Choroid plexus epithelial cell (primary cell): ENCODE data around the gene TTC23.

Source experiments
- DNase-seq: peaks from one replicate; pipeline ENCODE4 v3.0.0-alpha.2; 2010; ENCODE audit warnings: low read depth
- H3K4me3 ChIP-seq: 2 replicates; pipeline ENCODE4 v1.5.1; 2011; ENCODE audit warnings: low read depth, mild to moderate bottlenecking, control low read depth, low read length, moderate library complexity
- TF ChIP-seq, protein P1 (sequence below): conservative IDR thresholded peaks from 2 replicates; pipeline ENCODE4 v1.5.1; 2011; ENCODE audit warnings: low read depth, mild to moderate bottlenecking, control low read depth, inconsistent platforms, low read length, moderate library complexity

Gene TTC23

GRCh38 chr15:99213187-99213811 lies 36.1 kb downstream of the TTC23 start:
- no peak overlapping the region for H3K4me3 ChIP-seq
- peak; percentile 85 for DNase-seq
- TF ChIP-seq, protein P1, sequence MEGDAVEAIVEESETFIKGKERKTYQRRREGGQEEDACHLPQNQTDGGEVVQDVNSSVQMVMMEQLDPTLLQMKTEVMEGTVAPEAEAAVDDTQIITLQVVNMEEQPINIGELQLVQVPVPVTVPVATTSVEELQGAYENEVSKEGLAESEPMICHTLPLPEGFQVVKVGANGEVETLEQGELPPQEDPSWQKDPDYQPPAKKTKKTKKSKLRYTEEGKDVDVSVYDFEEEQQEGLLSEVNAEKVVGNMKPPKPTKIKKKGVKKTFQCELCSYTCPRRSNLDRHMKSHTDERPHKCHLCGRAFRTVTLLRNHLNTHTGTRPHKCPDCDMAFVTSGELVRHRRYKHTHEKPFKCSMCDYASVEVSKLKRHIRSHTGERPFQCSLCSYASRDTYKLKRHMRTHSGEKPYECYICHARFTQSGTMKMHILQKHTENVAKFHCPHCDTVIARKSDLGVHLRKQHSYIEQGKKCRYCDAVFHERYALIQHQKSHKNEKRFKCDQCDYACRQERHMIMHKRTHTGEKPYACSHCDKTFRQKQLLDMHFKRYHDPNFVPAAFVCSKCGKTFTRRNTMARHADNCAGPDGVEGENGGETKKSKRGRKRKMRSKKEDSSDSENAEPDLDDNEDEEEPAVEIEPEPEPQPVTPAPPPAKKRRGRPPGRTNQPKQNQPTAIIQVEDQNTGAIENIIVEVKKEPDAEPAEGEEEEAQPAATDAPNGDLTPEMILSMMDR, result peak; percentile 98

DNA sequence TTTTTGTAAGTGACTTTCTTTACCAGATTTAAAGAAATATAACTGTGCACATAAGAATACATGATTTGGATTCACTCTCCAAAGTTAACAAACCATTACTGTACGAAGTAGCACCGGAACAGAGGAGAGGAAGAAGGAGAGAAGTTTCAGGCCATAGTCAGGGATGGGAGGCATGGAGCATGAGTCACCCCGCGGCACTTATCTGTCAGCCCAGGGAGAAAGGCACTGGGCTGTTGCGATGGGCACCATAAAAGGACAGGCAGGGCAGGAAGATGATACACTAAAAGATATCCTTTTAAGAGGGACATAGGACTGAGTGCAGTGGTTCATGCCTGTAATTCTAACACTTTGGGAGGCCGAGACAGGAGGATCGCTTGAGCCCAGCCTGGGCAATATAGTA lies 37.0 kb downstream of the TTC23 start:
- DNase-seq, result peak; percentile 49
- TF ChIP-seq, protein P1, result no peak
- H3K4me3 ChIP-seq, result no peak overlapping the region

DNA sequence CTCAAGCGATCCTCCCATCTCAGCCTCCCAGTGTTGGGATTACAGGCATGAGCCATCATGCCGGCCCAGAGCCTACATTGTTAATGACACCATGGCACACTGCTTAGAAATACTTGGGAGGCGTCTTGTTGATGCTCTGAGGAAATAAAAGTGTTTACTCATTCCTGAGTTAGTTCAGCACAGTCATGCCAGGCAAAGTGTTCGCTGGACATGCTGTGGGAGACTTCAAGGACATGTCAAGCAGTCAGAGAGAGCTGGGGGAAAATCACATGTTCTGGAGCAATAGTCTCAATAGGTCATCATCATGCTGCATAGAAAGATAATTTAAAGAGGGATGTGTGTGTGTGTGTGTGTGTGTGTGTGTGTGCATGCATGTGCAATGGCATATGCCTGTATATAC lies 37.5 kb downstream of the TTC23 start:
- TF ChIP-seq, protein P1, result no peak
- H3K4me3 ChIP-seq, result no peak overlapping the region
- DNase-seq, result peak; percentile 21

DNA sequence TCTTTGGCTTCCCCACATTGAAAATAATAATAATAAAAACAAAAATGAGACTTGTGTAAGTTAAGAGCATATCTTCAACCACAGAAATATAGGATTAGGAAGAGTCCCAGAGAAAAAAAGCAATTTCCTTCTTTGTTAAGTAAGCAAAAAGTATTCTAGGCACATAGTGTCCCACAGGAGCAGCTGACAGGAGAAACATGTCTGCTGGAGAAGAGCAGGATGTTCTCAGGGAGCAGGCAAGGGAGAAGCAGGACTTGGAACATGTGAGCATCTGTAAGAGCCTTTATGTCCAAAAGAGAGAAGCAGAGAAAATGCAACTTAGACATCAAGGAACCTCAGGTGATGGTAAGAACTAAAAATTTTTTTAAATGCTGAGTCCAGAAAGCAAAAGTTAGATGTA lies 39.0 kb downstream of the TTC23 start:
- no peak overlapping the region for H3K4me3 ChIP-seq
- DNase-seq, result no peak
- TF ChIP-seq, protein P1, result no peak

GRCh38 chr15:99209326-99209725 lies 40.1 kb downstream of the TTC23 start:
- TF ChIP-seq, protein P1, result no peak
- H3K4me3 ChIP-seq, result no peak overlapping the region
- no peak for DNase-seq

GRCh38 chr15:99207672-99208071 lies 41.7 kb downstream of the TTC23 start:
- TF ChIP-seq, protein P1, result peak; percentile 4
- peak; percentile 14 for DNase-seq
- no peak overlapping the region for H3K4me3 ChIP-seq

GRCh38 chr15:99202176-99202552 lies 47.2 kb downstream of the TTC23 start:
- TF ChIP-seq, protein P1, result no peak
- DNase-seq, result no peak
- H3K4me3 ChIP-seq, result no peak overlapping the region
